Stomach smooth muscle (tissue), 2 donors: ENCODE measurements around the gene UBLCP1.

Experiments
- H3K27ac ChIP-seq: one replicate; pipeline ENCODE4 v1.7.0; 2013; ENCODE audit warnings: mild to moderate bottlenecking, low read length, inconsistent platforms
- H3K27me3 ChIP-seq, 2 donors: one replicate each; pipeline ENCODE4 v1.7.0; 2013; ENCODE audit warnings: low read length in 2 of 2; ENCODE audit not compliant: insufficient read depth in 2 of 2, control insufficient read depth in 1 of 2
- H3K36me3 ChIP-seq, 2 donors: one replicate each; pipeline ENCODE4 v1.7.0; 2013; ENCODE audit warnings: low read length in 2 of 2; ENCODE audit not compliant: control insufficient read depth in 2 of 2, insufficient read depth in 2 of 2
- H3K4me1 ChIP-seq: one replicate; pipeline ENCODE4 v1.7.0; 2013; ENCODE audit warnings: low read length; ENCODE audit not compliant: control insufficient read depth, insufficient read depth
- H3K4me3 ChIP-seq, 2 donors: one replicate each; pipeline ENCODE4 v1.7.0; 2013; ENCODE audit warnings: low read length in 2 of 2
- H3K9ac ChIP-seq, 2 donors: one replicate each; pipeline ENCODE4 v1.7.0; 2013; ENCODE audit warnings: low read length in 2 of 2, mild to moderate bottlenecking in 1 of 2
- H3K9me3 ChIP-seq, 2 donors: one replicate each; pipeline ENCODE4 v1.7.0; 2013; ENCODE audit warnings: low read length in 2 of 2; ENCODE audit not compliant: control insufficient read depth in 2 of 2
- donor health status: healthy.
- donor health status: Pancreatic carcinoma.

The UBLCP1 gene

DNA sequence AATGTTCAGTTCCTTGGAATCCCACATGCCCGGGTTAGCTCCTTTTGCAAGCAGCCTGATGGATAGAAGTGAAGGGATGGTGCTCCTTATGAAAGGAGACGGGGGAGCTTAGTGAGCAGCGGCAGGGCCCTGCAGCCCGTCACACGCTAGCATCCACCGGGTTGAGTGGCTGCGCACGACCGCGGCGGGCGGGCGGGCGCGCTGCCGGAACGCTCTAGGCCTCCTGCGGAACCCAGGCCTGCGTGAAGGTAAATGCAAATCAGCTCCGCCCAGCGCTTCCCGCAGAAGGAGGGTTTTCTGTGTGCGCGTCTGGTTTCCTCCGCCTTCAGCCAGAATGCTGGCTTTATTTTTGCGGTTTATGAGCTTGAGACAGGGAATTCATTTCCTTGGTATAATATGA, 47.4 kb downstream of the UBLCP1 start:
- Histone ChIP-seq H3K4me3 (peak overlapping the region in 1 of 2 donors; percentile 8), H3K9me3 (no peaks in the 10 kb centered on the region), H3K27me3 (peaks cover 18 to 29% of the 10 kb centered on the region in 2 donors), H3K27ac (no peak overlapping the region), H3K36me3 (no peaks in the 10 kb centered on the region), H3K4me1 (no peaks in the 10 kb centered on the region), H3K9ac (no peak overlapping the region)

DNA sequence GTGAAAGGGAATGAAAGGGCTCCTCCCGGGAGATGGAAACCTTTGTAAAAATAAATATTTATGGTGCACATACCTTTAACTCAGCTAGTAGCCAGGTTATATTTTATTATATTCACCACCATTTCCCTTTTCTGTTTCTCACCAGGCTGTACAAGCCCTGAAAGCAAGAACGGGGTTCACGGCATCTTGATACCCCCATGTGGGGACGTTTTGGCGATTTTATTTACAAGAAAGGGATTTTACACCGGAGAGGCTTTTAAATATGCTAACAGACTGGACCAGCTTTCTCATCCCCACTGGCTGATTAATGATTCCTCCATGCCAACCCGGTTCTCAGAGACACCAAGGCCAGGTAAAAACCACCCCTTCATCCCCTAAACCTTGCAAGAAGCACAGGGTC, 48.0 kb downstream of the UBLCP1 start:
- Histone ChIP-seq H3K27me3 (peaks cover 18 to 29% of the 10 kb centered on the region in 2 donors), H3K9me3 (no peaks in the 10 kb centered on the region), H3K36me3 (no peaks in the 10 kb centered on the region), H3K27ac (no peak overlapping the region), H3K9ac (no peak overlapping the region), H3K4me1 (no peaks in the 10 kb centered on the region), H3K4me3 (peak overlapping the region in 1 of 2 donors; percentile 8)

DNA sequence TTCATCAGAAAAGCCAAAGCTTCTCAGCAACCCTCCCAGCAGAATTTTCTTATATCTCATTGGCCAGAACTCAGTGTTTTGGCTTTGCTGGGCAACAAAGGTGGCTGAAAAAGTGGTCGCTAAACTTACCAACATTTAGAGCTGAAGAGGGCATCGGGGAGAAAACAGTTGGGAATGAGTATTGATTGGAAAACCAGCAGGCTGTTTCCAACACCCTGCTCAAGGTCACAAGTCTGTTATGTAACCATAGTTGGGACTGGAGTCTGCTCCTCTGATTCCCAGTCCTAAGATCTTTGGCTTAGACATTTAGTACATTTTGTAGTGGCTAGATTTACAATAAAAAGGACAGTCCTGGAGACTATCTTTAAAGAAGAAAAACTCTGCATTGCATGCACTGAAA, 50.1 kb downstream of the UBLCP1 start:
- Histone ChIP-seq H3K9me3 (peaks cover 0 to 2% of the 10 kb centered on the region in 2 donors), H3K27me3 (peaks cover 18 to 29% of the 10 kb centered on the region in 2 donors), H3K36me3 (no peaks in the 10 kb centered on the region), H3K27ac (no peak overlapping the region), H3K4me1 (no peaks in the 10 kb centered on the region), H3K4me3 (no peak overlapping the region), H3K9ac (no peak overlapping the region)

GRCh38 chr5:159316519-159317383, 53.7 kb downstream of the UBLCP1 start:
- Histone ChIP-seq H3K9ac (no peak overlapping the region), H3K4me3 (no peak overlapping the region), H3K9me3 (peaks cover 0 to 2% of the 10 kb centered on the region in 2 donors), H3K36me3 (no peaks in the 10 kb centered on the region), H3K27ac (no peak overlapping the region), H3K4me1 (no peaks in the 10 kb centered on the region), H3K27me3 (peaks cover 3 to 6% of the 10 kb centered on the region in 2 donors)

- H3K4me1 ChIP-seq: no peaks in the 10 kb centered on the region
- no peak overlapping the region for H3K4me3 ChIP-seq
- peaks cover 0 to 2% of the 10 kb centered on the region in 2 donors for H3K9me3 ChIP-seq
- no peak overlapping the region for H3K27ac ChIP-seq
- no peak overlapping the region for H3K9ac ChIP-seq
- no peaks in the 10 kb centered on the region for H3K36me3 ChIP-seq
- no peaks in the 10 kb centered on the region for H3K27me3 ChIP-seq
These were observed 54.8 kb downstream of the UBLCP1 start for GRCh38 chr5:159317849-159318248.

- Histone ChIP-seq H3K4me3 (no peak overlapping the region), H3K27ac (no peak overlapping the region), H3K9me3 (peaks cover 0 to 2% of the 10 kb centered on the region in 2 donors), H3K36me3 (no peaks in the 10 kb centered on the region), H3K27me3 (no peaks in the 10 kb centered on the region), H3K9ac (no peak overlapping the region), H3K4me1 (no peaks in the 10 kb centered on the region)
These were observed 55.4 kb downstream of the UBLCP1 start for GRCh38 chr5:159318448-159318847.

DNA sequence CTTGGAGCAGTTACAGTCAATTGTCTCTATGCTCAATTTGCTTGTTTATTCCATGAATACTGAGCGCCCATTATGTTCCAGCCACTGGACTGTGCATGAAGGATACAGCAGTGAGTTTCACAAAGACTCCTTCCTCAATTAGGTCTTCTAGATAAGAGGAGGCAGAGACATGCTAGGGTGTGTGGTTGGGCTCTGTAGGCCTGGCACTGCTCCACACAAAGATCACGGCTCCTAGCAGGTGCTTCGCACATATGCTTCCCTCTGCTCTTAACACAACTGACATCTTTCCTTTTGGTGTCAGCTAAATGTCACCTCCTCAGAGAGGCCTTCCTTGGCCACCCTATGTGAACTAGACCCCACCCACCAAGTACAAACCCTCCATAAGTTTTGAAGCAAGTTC, 56.3 kb downstream of the UBLCP1 start:
- Histone ChIP-seq H3K27ac (no peak overlapping the region), H3K9me3 (peaks cover 0 to 2% of the 10 kb centered on the region in 2 donors), H3K4me1 (no peaks in the 10 kb centered on the region), H3K9ac (no peak overlapping the region), H3K4me3 (no peak overlapping the region), H3K36me3 (no peaks in the 10 kb centered on the region), H3K27me3 (no peaks in the 10 kb centered on the region)

- H3K36me3 ChIP-seq: no peaks in the 10 kb centered on the region
- no peak overlapping the region for H3K9ac ChIP-seq
- H3K4me3 ChIP-seq: no peak overlapping the region
- no peak overlapping the region for H3K27ac ChIP-seq
- peaks cover 0 to under 1% of the 10 kb centered on the region in 2 donors for H3K27me3 ChIP-seq
- H3K4me1 ChIP-seq: no peaks in the 10 kb centered on the region
- H3K9me3 ChIP-seq: peaks cover 0 to 2% of the 10 kb centered on the region in 2 donors
These were observed 56.7 kb downstream of the UBLCP1 start for GRCh38 chr5:159319832-159320231.

- Histone ChIP-seq H3K27me3 (peaks cover 0 to 3% of the 10 kb centered on the region in 2 donors), H3K4me3 (no peak overlapping the region), H3K9ac (no peak overlapping the region), H3K36me3 (no peaks in the 10 kb centered on the region), H3K4me1 (no peaks in the 10 kb centered on the region), H3K9me3 (peaks cover 0 to 2% of the 10 kb centered on the region in 2 donors), H3K27ac (no peak overlapping the region)
These were observed 59.1 kb downstream of the UBLCP1 start for GRCh38 chr5:159322180-159322579.

DNA sequence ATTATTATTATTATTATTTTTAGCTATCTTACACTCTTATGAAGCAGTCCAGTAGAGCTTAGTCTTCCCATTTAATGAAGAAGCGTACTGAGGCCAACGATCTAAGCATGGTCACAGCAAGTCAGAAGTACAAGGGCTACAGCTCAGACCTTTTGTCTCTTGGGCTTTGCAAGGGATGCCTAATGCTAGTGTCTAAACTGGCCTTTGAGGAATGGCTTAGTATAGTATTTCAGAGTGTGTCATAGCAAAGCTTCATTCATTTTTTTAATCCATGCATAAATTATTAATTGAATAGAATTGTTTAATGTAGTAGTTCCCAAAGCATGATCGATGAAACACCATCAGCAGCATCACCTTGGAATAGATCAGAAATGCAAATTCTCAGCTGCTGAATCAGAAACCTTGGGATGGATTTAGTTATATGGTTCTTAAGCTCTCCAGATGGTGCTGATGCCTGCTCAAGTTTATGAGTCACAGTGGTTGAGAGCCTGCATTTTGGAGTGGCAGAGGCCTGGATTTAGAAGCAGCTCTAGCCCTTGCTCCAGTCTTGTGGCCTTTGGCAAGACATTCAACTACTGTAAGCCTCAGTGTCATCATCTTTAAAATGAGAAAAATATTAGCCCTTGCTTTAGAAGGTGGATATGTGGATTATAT, 61.1 kb downstream of the UBLCP1 start:
- H3K9me3 ChIP-seq: no peaks in the 10 kb centered on the region

GRCh38 chr5:159324986-159325385, 61.9 kb downstream of the UBLCP1 start:
- no peak overlapping the region for H3K4me3 ChIP-seq
- no peaks in the 10 kb centered on the region for H3K4me1 ChIP-seq
- H3K36me3 ChIP-seq: no peaks in the 10 kb centered on the region
- no peak overlapping the region for H3K9ac ChIP-seq
- H3K27me3 ChIP-seq: peaks cover 0 to 13% of the 10 kb centered on the region in 2 donors
- no peak overlapping the region for H3K27ac ChIP-seq
- H3K9me3 ChIP-seq: no peaks in the 10 kb centered on the region

More for the DNA sequence above, 61.1 kb downstream of the UBLCP1 start:
- no peak overlapping the region for H3K4me3 ChIP-seq
- H3K9ac ChIP-seq: no peak overlapping the region
- H3K27ac ChIP-seq: no peak overlapping the region
- H3K4me1 ChIP-seq: no peaks in the 10 kb centered on the region
- H3K27me3 ChIP-seq: peaks cover 0 to 12% of the 10 kb centered on the region in 2 donors
- H3K36me3 ChIP-seq: no peaks in the 10 kb centered on the region
